RCC 7860 (cell line): ENCODE data around the gene PRKCA.
"Not testable (repeated sequence)": the region's sequence is repeated elsewhere in the genome, so short reads cannot be mapped to it uniquely, and the experiment has no call there.

Source experiments
- DNase-seq: peaks from one replicate; pipeline ENCODE4 v3.0.0-alpha.2; 2015; ENCODE audit warnings: low spot score
- FAIRE-seq: peaks from 2 replicates; lab custom pipeline; 2012; peaks lifted over from hg19 to GRCh38; lab: Jason Lieb, UNC

The PRKCA gene

DNA sequence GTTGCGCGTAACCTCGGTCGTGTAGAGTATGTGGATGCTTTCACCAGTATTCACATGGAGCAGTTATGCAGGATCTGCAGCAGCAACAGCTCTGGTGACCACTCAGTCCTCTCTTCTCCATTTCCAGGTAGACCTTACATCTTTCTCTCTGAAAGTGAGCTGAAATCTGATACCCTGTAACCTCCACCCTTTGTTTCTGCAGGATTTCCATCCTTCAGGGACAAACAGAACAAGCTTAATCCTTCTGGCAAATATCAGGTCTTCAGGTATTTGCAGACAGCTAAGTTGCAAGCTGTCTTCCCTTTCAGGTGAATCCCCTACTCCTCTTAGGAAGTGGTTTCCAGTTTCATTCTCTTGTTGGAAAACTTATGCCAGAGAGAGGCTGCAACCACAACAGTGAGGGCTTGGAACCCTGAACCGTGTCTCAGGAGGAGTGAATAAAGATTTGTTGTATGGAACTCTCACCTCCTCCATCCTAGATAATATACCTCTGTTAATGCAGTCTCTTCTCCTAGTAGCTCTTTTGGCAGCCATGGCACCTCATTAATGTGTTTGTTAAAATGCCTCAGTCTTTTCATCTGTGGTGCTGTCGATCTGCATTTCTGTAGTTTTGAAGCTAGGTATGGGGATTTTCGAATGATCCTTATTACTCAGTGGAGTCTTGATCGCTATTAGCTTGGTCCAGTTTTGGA is 172.5 kb downstream of the PRKCA start:
- FAIRE-seq (no peak), DNase-seq (no peak)

DNA sequence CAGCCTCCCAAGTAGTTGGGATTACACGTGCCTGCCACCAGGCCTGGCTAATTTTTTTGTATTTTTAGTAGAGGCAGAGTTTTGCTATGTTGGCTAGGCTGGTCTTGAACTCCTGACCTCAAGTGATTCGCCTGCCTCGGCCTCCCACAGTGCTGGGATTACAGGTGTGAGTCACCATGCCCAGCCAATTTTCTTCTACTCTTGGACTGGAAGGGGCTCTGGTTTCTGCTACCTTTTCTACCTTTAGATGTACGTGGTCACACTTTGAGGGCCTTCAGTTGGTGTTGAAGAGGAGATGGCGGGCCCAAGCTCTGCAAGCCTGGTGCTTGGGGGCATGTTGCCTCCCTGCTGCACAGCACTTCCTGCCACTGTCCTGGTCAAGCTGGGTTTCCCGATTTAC is 173.6 kb downstream of the PRKCA start:
- no peak for FAIRE-seq
- DNase-seq = no peak

DNA sequence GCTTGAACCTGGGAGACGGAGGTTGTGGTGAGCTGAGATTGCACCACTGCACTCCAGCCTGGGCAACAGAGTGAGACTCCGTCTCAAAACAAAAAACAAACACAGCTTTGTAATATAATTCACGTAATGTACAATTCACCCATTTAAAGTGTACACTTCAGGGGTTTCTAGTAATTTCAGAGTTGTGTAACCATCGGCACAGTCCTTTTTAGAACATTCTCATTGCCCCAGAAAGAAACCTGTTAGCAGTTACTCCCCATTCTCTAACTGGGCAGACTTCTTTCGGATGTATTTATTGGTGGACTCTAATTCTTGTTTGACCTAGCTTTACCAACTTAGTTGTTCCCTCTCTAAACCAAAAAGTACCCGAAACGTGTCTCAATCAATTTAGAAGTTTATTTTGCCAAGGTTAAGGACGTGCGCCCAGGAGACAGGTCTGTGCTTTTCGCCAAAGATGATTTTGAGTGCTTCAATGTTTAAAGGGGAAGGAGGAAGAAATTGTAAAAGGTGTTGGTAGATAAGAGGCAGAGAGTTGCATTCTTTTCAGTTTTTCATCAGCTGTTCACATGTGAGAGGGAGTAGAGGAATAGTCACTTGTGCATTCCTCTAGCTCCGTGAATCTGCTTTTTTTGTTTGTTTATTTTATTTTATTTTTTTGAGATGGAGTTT is 175.3 kb downstream of the PRKCA start:
- FAIRE-seq = no peak

DNA sequence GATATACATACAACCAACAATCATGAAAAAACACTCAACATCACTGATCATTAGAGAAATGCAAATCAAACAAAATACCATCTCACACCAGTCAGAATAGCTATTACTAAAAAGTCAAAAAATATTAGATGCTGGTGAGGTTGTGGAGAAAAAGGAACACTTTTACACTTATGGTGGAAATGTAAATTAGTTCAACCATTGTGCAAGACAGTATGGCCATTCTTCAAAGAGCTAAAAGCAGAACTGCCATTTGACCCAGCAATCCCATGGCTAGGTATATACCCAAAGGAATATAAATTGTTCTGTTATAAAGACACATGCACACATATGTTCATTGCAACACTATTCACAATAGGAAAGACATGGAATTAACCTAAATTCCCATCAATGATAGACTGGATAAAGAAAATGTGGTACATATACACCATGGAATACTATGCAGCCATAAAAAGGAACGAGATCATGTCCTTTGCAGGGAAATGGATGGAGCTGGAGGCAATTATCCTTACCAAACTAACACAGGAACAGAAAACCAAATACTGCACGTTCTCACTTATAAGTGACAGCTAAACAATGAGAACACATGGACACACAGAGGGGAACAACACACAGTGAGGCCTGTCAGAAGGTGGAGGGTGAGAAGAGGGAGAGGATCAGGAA is 176.9 kb downstream of the PRKCA start:
- not testable (repeated sequence) for DNase-seq, FAIRE-seq

More for the DNA sequence above, 175.3 kb downstream of the PRKCA start:
- DNase-seq = no peak

DNA sequence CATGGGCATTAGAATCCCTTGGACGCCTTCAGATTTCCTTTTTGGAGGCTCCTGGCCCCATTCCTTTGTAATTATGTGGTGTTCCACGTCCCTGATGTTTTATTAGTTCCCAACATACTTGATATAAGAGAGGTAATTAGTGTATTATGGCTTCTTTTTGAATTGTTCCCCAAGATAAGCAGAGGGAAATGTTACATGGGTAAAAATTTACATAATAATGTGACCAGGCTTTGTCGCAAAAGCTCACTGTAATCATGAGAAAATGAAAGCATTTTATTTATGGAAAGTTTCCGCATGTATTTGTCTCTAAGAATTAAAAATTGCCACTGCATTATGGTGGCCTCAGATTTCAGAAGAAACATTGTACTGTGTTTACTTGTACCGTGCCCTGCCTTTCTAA is 177.8 kb downstream of the PRKCA start:
- no peak for DNase-seq

DNA sequence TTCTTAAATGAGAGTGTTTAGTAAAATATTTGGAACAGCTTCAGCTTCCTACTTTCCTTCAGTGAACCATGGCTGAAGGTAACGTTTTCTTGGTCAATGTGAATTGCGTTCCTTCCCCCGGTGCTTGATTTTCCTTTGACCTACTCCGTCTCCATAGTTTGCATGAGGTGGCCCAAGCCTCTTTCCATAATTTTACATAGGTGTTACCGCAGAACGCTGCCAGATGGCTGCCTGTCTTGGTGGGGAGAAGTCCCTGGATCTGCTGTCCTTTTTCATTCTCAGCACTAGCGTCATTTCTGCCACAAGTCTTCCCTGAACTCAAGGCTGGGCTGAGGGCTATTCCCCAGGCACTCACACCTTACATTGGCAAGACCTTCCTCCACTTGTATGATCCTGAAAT is 178.4 kb downstream of the PRKCA start:
- no peak for FAIRE-seq
- no peak for DNase-seq

More for the DNA sequence above, 177.8 kb downstream of the PRKCA start:
- no peak for FAIRE-seq

DNA sequence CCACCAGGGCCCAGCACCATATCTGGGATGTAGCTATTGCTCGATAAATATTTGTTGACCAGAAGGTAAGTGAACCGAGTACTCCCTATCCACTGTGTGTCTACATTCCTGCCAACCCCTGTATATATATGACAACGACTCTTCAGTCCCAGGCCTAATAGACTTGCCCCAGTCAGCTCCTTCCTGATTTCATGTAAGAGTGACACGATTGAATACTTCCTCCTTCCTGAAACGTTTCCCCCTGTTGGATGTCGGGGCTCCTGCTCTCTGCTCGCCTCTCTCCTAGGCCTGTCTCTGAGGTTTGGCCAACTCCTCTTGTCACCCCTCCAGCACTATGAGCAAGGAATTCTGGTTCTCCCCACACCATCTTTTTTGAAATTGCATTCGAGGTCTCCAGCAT is 178.9 kb downstream of the PRKCA start:
- DNase-seq = no peak
- FAIRE-seq = no peak

DNA sequence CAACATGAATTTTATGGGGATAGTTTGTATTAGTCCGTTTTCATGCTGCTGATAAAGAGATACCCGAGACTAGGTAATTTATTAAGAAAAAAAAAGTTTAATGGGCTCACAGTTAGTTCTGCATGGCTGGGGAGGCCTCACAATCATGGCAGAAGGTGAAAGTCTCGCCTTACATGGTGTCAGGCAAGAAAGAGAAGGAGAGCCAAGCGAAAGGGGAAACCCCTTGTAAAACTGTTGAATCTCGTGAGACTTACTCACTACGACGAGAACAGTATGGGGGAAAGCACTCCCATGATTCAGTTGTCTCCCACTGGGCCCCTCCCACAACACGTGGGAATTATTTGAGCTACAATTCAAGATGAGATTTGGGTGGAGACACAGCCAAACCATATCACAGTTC is 181.5 kb downstream of the PRKCA start:
- DNase-seq (no peak), FAIRE-seq (no peak)

DNA sequence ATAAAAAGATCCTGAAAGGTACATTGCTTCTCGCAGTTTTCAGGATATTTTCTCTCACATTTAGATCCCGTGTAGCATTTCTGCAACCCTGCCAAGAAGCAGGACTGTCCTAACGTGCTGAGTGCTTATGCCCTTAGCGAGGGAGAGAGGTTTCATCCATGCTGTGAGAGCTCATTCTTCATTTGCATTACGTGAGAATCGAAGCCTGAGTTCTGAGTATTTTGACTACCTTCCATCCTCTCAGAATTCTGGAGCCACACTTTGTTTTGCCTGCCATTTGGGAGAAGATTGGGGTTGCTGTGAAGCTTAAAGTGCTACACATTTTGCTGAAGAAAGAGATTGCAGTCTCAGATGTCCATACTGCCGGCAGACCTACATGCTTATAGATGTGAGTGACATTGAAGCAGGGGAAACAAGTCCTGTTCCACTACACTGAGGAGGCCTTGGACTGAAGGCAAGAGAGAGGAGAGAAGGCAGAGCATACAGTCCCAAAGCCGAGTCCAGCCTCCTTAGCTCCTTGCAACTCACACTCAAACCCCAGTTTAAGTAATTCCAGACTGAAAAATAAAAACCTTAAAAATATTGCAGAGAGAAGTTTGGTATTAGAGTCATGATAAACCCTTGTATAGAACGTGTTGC is 183.0 kb downstream of the PRKCA start:
- DNase-seq (no peak), FAIRE-seq (no peak)

DNA sequence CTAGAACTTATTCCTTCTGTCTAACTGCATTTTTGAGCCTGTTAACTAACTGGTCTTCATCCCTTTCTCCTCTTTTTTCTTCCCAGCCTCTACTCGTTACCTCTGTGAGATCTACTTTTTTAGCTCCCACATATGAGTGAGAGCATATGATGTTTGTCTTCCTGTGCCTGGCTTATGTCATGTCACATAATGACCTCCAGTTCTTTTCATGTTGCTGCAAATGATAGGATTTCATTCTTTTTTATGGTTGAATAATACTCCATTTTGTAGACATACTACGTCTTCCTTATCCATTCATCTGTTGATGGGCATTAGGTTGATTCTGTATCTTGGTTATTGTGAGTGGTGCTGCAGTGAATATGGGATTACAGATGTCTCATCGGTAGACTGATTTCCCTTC is 184.7 kb downstream of the PRKCA start:
- FAIRE-seq (no peak), DNase-seq (no peak)

DNA sequence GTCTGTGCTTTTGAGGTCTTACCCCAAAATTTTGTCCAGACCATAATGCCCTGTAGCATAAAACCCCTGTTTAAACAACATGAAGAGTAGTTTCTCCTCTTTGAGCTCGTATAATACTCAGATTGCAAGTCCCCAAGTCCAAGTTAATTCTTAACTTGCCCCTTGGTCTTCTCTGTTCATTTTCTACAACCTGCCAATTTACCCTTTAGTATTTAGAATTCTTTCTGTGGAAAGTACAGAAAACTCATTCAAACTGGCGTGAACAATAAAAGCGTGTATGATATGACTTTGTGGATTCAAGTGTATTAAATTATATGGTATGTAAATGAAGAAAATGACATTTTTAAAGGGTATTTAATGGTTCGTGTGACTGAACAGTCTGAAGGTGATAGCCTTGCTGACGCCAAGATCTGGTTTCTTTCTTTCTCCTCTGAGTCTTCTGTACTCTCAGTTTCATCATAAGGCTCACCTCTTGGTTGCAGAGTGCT is 185.6 kb downstream of the PRKCA start:
- DNase-seq (no peak), FAIRE-seq (no peak)

DNA sequence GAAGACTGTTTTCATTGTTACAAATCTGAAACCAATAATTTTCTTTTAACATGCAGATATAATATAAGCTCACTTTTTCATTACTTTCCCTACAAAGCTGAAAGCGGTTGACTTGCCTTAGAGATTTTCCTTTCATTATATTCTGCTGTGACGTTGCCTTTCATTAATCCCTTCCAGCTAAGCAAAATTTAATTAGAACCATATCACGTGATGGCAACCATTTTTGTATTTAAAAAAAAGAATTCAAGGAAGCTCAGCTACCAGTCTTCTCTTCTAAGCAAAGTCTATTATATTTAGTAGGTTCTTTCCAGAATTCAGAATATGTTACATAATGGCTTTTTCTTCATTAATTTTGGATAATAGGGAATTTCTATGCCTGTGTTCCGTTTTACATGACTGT is 186.5 kb downstream of the PRKCA start:
- no peak for FAIRE-seq
- no peak for DNase-seq

DNA sequence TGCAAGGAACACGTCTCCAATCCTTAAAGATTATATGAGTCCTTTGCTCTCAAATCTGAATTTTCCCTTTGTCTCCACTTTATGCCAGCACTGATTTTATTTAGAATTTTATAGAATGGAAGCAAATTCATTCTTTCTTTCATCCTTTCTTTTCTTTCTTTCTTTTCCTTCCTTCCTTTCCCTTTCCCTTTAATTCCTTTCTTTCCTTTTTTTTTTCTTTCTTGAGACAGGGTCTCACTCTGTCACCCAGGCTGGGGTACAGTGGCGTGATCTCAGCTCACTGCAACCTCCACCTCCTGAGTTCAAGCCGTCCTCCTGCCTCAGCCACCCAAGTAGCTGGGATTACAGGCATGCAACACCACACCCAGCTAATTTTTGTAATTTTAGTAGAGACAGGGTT is 187.2 kb downstream of the PRKCA start:
- not testable (repeated sequence) for FAIRE-seq

DNA sequence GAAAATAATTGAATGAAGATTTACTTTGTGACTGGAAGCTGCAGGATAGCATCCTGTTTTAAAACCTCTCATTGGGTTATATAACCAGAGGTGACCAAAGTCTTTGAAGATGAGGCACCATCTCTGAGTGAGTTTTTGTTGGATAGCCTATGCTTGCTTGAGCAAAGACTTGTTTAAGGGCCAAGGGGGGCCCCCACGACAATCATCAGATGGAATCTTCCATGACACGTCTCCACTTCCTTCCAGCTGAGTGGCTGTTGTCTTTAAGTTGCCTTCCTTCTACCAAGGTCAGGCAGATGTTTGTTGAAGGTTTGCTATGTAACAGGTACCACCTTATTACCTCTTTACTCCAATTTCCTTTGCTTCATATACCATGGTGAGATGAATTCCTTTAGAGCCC is 188.8 kb downstream of the PRKCA start:
- FAIRE-seq (no peak), DNase-seq (no peak)

More for the DNA sequence above, 187.2 kb downstream of the PRKCA start:
- not testable (repeated sequence) for DNase-seq

DNA sequence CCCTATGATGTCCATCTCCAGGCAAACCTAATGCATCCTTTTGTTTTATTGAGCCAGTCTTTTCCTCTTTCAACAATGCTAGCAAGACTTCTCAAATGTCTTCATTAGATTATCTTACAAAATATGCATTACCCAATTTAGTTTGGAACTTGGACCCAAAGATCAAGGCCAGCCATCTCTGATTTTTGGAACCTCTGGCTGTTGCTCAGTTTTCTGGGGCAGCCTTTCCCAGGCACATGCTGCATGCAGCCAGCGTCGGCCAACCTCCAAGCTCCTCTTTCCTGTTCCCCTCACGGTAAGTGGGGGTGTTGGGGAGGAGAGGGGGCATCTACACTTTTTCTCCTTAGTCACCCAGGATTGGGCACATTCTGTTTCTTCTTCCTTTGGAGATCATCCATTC is 189.3 kb downstream of the PRKCA start:
- FAIRE-seq = no peak

DNA sequence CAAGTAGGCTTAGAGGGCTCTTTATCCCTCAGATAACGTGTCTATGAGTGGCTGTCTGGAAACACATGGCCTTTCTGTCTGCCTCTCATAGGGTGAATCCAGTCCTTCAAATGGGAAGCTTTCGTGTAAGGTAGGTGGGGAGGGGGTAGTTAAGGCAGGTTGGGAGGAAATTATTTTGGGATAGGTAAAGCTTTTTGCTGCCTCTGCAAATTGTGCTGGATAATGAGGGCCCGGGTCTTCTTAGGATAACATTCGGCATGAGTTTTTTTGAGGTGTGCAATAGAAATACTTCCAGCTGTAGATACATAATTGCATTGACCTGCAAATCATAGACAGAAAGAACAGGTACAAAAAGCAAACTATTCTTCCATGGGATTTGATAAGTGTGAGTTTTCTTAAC is 189.7 kb downstream of the PRKCA start:
- FAIRE-seq = no peak
- DNase-seq = no peak

More for the DNA sequence above, 189.3 kb downstream of the PRKCA start:
- DNase-seq = no peak

DNA sequence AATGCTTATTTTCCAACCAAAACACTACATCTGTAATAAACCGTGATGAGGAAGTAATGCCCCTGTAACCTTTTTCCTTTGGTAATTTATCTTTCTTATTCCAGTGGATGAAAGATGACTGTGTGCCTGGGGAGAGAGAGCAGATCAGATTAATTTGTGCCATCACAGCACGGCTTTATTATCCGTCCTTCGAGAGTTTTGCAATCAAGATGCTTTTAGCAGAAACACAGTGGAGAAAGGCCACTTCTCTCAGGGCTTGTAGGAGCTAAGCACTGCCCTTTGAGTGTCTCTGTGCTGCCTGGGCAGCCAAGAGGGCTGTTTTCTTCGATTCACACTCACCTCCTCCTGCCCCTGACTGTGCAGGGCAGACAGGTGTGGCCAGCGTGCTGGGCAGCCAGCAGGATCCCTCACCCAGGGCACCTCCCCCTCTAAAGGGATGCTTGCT is 190.2 kb downstream of the PRKCA start:
- no peak for DNase-seq
- FAIRE-seq = no peak

DNA sequence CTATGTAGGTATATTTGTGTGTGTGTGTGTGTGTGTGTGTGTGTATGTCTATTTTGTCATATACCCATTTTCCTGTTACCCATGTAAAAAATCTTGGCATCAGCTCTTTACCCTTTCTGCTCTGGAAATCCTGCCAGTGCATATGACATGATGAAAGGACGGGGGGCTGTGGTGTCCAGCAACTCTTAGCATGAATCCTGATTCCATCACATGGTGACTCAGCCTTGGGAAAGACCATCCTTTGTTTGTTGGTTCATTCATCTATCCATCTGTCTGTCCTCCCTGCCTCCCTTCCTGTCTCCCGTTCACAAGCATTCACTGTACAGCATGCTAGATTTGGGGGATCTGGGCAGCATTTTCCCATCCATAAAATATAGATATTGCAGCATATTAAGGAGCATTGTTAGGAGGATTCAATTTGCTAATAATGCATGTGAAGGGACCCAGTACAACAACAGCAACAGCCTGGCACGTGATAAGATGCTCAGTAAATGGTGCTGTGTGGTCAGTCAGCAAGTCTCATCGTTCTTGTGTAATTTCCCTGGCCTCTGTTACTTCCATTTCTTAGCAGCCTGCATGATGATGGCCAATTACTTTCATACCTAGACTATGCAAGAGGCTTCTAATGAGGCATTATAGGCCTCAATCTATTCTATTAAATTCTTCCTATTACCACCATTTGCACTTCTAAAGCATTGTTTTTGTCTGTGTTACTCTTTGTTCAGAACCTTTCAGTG is 191.0 kb downstream of the PRKCA start:
- DNase-seq (peak; percentile 58), FAIRE-seq (no peak)

DNA sequence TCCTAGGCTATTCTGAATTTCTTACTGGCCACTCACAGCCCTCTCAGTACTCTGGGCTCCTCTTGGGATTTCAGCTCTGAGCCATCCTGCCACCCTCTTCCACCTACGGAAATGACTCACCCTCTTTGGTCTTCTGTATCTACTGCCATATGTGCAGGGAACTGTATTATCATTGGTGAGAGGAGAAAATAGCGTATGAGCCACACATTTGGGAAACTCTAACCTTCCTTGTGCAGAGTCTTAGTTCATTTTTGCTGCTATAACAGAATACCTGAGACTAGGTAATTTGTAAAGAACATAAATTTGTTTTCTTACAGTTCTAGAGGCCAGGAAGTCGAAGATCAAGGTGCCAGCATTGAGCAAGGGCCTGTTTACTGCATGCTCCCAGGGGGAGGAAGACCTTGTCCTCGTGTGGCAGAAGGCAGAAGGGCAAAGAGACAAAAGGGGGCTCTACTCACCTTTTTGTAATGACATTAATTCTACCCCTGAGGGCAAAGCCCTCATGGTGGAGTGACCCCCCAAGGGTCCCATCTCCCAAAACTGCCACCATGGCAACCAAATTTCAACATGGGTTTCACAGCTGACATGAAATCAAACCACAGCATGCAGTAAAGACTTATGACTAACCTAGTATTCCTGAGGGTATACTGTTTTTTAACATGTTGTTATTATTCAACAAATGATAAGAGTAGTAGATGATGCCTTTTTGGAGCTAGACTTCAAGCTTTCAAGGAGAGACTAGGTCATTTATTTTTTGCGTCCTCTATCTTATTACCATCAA is 191.8 kb downstream of the PRKCA start:
- peak; percentile 84 for DNase-seq
- FAIRE-seq = peak; percentile 90

DNA sequence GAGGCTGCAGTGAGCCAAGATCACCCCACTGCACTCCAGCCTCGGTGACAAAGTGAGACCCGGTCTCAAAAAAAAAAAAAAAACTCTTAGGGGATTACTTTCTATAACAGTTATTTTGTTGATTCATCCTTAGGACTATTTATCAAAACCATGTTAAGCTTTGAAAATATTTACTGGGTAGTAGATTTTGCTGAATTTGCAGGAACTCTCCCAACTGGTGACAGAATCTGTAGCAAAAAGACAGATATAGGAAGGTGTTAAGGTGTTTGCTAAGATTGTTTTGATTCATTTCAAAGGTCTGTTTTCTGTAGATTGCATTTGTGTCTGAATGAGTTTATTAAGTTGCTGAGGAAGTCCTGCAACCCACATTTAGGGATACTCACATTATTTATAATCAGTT is 192.6 kb downstream of the PRKCA start:
- DNase-seq = no peak
- no peak for FAIRE-seq
